Measurements from ENCODE around the gene BICC1.

DNA sequence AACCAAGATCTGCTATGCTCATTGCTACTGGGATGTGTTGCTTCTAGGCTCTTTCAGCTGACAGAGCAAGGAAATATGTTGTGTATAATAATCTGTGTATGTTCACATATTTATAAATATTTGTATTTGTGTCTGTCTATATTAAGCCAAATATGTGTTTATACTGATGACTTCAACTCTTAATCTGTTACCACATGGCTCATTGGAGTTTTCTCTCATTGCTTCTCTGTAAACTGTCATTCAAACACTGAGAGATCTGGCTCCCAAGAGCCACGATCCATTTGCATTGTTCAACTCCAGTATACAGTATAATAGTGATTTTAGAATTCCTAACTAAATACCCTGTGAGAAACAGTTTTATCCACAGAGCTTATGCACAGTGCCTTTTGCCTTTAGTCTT, 35.3 kb downstream of the BICC1 start:
- TF ChIP-seq, protein P1, sequence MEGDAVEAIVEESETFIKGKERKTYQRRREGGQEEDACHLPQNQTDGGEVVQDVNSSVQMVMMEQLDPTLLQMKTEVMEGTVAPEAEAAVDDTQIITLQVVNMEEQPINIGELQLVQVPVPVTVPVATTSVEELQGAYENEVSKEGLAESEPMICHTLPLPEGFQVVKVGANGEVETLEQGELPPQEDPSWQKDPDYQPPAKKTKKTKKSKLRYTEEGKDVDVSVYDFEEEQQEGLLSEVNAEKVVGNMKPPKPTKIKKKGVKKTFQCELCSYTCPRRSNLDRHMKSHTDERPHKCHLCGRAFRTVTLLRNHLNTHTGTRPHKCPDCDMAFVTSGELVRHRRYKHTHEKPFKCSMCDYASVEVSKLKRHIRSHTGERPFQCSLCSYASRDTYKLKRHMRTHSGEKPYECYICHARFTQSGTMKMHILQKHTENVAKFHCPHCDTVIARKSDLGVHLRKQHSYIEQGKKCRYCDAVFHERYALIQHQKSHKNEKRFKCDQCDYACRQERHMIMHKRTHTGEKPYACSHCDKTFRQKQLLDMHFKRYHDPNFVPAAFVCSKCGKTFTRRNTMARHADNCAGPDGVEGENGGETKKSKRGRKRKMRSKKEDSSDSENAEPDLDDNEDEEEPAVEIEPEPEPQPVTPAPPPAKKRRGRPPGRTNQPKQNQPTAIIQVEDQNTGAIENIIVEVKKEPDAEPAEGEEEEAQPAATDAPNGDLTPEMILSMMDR (IDR thresholded peaks at IDR 0.05; ENCODE audit: low read length) = no peak
- TF ChIP-seq EZH2 (IDR thresholded peaks at IDR 0.05; ENCODE audit: borderline replicate concordance, low read length) = no peak

All from OCI-LY1 (cell line).